AG04450 (cell line): ENCODE measurements around the gene ZNF169. TPM values are rescaled to one million over a fixed set of nuclear protein-coding genes. Genes with fewer than 3 reads are reported as not detected.
"Not testable (repeated sequence)": the region's sequence is repeated elsewhere in the genome, so short reads cannot be mapped to it uniquely, and the experiment has no call there.

Source experiments
- CTCF ChIA-PET: fragments of 300-600, 350-600 bp; formaldehyde crosslinking; extraction: SDS; loops from one replicate; lab custom pipeline; 2022; ENCODE audit warnings: antibody characterized with exemption, inconsistent platforms; lab: Charles Lee
- POLR2A ChIA-PET: fragments of 350-600 bp; formaldehyde crosslinking; extraction: SDS; loops from one replicate; lab custom pipeline; 2021; ENCODE audit warnings: antibody characterized with exemption, inconsistent platforms; lab: Yijun Ruan, JAX
- DNase-seq: peaks from one replicate; pipeline ENCODE4 v3.0.0-alpha.2; 2011; ENCODE audit warnings: low read depth, low spot score
- H3K27ac ChIP-seq: one replicate; pipeline ENCODE4 v1.5.1; 2012; ENCODE audit warnings: low read depth, low read length, control low read depth
- H3K27me3 ChIP-seq: one replicate; pipeline ENCODE4 v1.6.0; 2012; ENCODE audit warnings: low read length; ENCODE audit not compliant: control insufficient read depth, insufficient read depth
- H3K4me3 ChIP-seq: 2 replicates; pipeline ENCODE4 v1.5.1; 2011; ENCODE audit warnings: mild to moderate bottlenecking, low read depth, low read length, control low read depth
- H3K9me3 ChIP-seq: 2 replicates; pipeline ENCODE4 v1.5.1; 2012; ENCODE audit warnings: low read length; ENCODE audit not compliant: control insufficient read depth, insufficient read depth
- polyA plus RNA-seq: library from polyadenylated mRNA; depleted of rRNA; stranded (reverse); fragments of >200 nt; gene quantifications from 2 replicates; pipeline ENCODE4 v1.2.3, GENCODE V29; 2011
- TF ChIP-seq, protein P1 (sequence below): IDR thresholded peaks from 2 replicates; pipeline ENCODE4 v1.5.1; 2011; ENCODE audit warnings: low read depth, low read length, control low read depth, inconsistent platforms

The ZNF169 gene
- polyA plus RNA-seq, 1 experiment = 2.3 TPM

DNA sequence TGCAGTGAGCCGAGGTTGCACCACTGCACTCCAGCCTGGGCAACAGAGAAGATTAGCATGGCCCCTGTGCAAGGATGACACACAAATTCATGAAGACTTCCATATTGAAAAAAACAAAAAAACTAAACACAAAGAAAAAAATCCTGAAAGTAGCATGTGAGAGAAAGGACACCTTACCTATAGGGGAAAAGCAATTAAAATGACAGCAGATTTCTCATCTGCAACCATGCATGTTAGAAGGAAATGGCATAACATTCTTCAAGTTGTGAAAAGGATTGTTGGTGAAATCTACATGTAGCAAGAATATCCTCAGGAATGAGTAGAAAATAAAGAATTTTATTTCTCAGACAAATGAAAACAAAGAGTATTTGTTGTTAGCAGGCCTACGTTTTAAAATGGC is 13.4 kb upstream of the ZNF169 start:
- ChIA-PET POLR2A (no interaction called here), CTCF (no interaction called here)
- no peak overlapping the region for H3K27ac ChIP-seq
- no peaks in the 10 kb centered on the region for H3K27me3 ChIP-seq
- TF ChIP-seq, protein P1, sequence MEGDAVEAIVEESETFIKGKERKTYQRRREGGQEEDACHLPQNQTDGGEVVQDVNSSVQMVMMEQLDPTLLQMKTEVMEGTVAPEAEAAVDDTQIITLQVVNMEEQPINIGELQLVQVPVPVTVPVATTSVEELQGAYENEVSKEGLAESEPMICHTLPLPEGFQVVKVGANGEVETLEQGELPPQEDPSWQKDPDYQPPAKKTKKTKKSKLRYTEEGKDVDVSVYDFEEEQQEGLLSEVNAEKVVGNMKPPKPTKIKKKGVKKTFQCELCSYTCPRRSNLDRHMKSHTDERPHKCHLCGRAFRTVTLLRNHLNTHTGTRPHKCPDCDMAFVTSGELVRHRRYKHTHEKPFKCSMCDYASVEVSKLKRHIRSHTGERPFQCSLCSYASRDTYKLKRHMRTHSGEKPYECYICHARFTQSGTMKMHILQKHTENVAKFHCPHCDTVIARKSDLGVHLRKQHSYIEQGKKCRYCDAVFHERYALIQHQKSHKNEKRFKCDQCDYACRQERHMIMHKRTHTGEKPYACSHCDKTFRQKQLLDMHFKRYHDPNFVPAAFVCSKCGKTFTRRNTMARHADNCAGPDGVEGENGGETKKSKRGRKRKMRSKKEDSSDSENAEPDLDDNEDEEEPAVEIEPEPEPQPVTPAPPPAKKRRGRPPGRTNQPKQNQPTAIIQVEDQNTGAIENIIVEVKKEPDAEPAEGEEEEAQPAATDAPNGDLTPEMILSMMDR = no peak
- H3K9me3 ChIP-seq = no peaks in the 10 kb centered on the region
- no peak for DNase-seq
- H3K4me3 ChIP-seq = no peak overlapping the region

DNA sequence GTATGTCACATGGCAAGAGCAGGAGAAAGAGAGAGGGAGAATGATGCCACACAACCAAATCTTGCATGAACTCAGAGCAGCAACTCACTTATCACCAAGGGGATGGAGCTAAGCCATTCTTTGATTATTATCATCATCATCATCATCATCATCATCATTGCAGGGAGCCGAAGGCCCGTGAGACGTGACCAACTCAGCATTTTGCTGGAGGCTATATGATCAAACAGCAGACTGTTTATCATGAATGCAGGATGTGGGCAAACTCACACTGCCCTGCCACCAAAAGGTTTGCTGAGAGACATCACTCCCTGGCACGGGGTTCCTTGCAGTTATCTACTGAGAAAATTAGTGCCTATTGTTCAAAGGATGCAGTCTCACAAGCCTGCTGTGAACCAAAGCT is 8.6 kb upstream of the ZNF169 start:
- TF ChIP-seq, protein P1 = no peak
- Histone ChIP-seq H3K4me3 (no peak overlapping the region), H3K27me3 (peaks cover 3% of the 10 kb centered on the region), H3K27ac (no peak overlapping the region), H3K9me3 (no peaks in the 10 kb centered on the region)
- no peak for DNase-seq
- ChIA-PET CTCF (no interaction called here), POLR2A (no interaction called here)

- DNase-seq = no peak
- ChIA-PET POLR2A (interaction anchor here (0.6 kb wide), 1 partner anchor 237 kb away, joined by 3 read pairs; no protein-coding TSS in a partner anchor), CTCF (interaction anchor here (0.7 kb wide), 1 partner anchor 228 kb away, joined by 3 read pairs; no protein-coding TSS in a partner anchor)
- Histone ChIP-seq H3K4me3 (no peak overlapping the region), H3K27ac (no peak overlapping the region), H3K9me3 (peaks cover 3% of the 10 kb centered on the region; the same call in 1 of the 2 replicates), H3K27me3 (peaks cover 3% of the 10 kb centered on the region)
- TF ChIP-seq, protein P1 = no peak
These were observed 3.1 kb upstream of the ZNF169 start for GRCh38 chr9:94256007-94256406.

GRCh38 chr9:94265626-94266402 is 6.7 kb downstream of the ZNF169 start:
- H3K27me3 ChIP-seq, POLR2A ChIA-PET, H3K4me3 ChIP-seq, CTCF ChIA-PET, DNase-seq, H3K27ac ChIP-seq: not testable (repeated sequence)
- peaks cover 11% of the 10 kb centered on the region for H3K9me3 ChIP-seq

DNA sequence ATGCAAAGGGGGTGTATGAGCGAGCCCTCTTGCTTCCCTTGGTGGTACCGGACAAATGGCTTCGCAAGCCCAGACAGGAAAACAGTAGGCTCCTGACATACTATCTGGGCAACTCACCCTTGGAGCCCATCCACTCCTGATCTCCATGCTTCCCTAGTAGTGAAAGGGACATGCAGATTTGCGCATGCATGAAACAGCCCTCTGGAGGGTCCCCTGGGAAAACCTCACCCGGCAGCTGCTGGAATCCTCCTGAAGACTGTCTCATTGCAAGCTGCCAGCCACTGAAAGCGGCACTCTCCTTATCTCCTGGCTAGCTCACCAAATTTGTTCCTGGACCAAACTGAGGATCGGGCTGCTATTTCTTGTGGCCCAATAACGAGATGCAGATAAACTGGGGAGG is 10.2 kb downstream of the ZNF169 start:
- CTCF ChIA-PET = no interaction called here
- Histone ChIP-seq H3K27me3 (no peaks in the 10 kb centered on the region), H3K4me3 (no peak overlapping the region), H3K27ac (no peak overlapping the region), H3K9me3 (peaks cover 11% of the 10 kb centered on the region)
- POLR2A ChIA-PET = no interaction called here
- DNase-seq = no peak
- TF ChIP-seq, protein P1 = no peak
